ENCODE measurements around the gene FAM20A. TPM values are rescaled to one million over a fixed set of nuclear protein-coding genes. Genes with fewer than 3 reads are reported as not detected.

The FAM20A gene
- total and polyA plus RNA-seq, 9 of the 15 experiments (the other 6 are each of a cell fraction or from before 2014, with no cell fraction given), result 0.07 TPM; not detected in 8

- TF ChIP-seq CLOCK (CRISPR knock-in tag; IDR thresholded peaks at IDR 0.05; ENCODE audit: borderline replicate concordance) (no peak), ARID2 (IDR thresholded peaks at IDR 0.05) (no peak), ZNF76 (CRISPR knock-in tag; IDR thresholded peaks at IDR 0.05; ENCODE audit: borderline replicate concordance) (no peak), BRD4 (IDR thresholded peaks at IDR 0.05) (no peak), SPI1 (IDR thresholded peaks at IDR 0.05; ENCODE audit: borderline replicate concordance, low read depth, low read length) (peak; percentile 55; the same call in 1 of the 2 replicates), TFAP4 (CRISPR knock-in tag; IDR thresholded peaks at IDR 0.05; ENCODE audit: borderline replicate concordance) (no peak), STAT5A (IDR thresholded peaks at IDR 0.05; ENCODE audit: borderline replicate concordance, low read length) (no peak), NCOA6 (IDR thresholded peaks at IDR 0.05) (no peak), OTX1 (CRISPR knock-in tag; IDR thresholded peaks at IDR 0.05) (no peak), NUFIP1 (IDR thresholded peaks at IDR 0.05; ENCODE audit: partially characterized antibody) (no peak), PBX2 (CRISPR knock-in tag; IDR thresholded peaks at IDR 0.05; ENCODE audit: low read depth) (no peak), PBX2 (tag; conservative IDR thresholded peaks at IDR 0.05; ENCODE audit: low read depth) (no peak), ZFP30 (CRISPR knock-in tag; IDR thresholded peaks at IDR 0.05; ENCODE audit: borderline replicate concordance) (no peak), SETDB1 (IDR thresholded peaks at IDR 0.05; ENCODE audit: low read length) (no peak), MEF2A (IDR thresholded peaks at IDR 0.05; ENCODE audit: control insufficient read depth, low read depth, low read length) (no peak)
Observed at GRCh38 chr17:68512247-68512959, 88.8 kb downstream of the FAM20A start, which contains the start of gene PRKAR1A (continued).

Measured in K562 (cell line).